ENCODE data around the gene NHLRC4. TPM values are rescaled to one million over a fixed set of nuclear protein-coding genes. Genes with fewer than 3 reads are reported as not detected.

The NHLRC4 gene
- total and polyA plus RNA-seq, 3 experiments from 2014 or later: 0.55 to 1.6 (median 0.59) TPM

- Histone ChIP-seq H3K27ac (ENCODE audit: low read depth, low read length) (no peak overlapping the region), H3K4me3 (ENCODE audit: low read length) (peak overlapping the region; percentile 63), H3K4me1 (ENCODE audit: insufficient read depth, low read length) (peaks cover 26% of the 10 kb centered on the region), H3K36me3 (ENCODE audit: insufficient read depth, low read length) (no peaks in the 10 kb centered on the region), H3K9me3 (ENCODE audit: low read length) (no peaks in the 10 kb centered on the region), H3K27me3 (ENCODE audit: insufficient read depth, low read length, poor library complexity, severe bottlenecking) (no peaks in the 10 kb centered on the region)
- CTCF ChIA-PET: no interaction called here
- Mint-ChIP-seq H3K27ac (peak overlapping the region in 6 of 8 donors; percentile 80 to 92 (median 84)), H3K4me1 (peaks cover 30 to 60% (median 32%) of the 10 kb centered on the region in 3 donors), H3K4me3 (peak overlapping the region; percentile 83 to 96 (median 90)), H3K36me3 (peaks cover 0 to 26% (median 0%) of the 10 kb centered on the region in 3 donors), H3K9me3 (no peaks in the 10 kb centered on the region), H3K27me3 (peaks cover 0 to 1% of the 10 kb centered on the region in 2 donors)
- POLR2A ChIA-PET: no interaction called here
- no peak for DNase-seq
Observed at GRCh38 chr16:591231-591630, 24.4 kb downstream of the NHLRC4 start.

- no peaks in the 10 kb centered on the region for H3K36me3 ChIP-seq (ENCODE audit: insufficient read depth, low read length)
- Mint-ChIP-seq H3K4me3 (peak overlapping the region; percentile 32 to 96 (median 86)), H3K9me3 (no peaks in the 10 kb centered on the region), H3K4me1 (peaks cover 30 to 64% (median 33%) of the 10 kb centered on the region in 3 donors), H3K27me3 (peaks cover 0 to 1% of the 10 kb centered on the region in 2 donors), H3K27ac (peak overlapping the region in 2 of 8 donors; percentile 90 to 92), H3K36me3 (peaks cover 0 to 33% (median 0%) of the 10 kb centered on the region in 3 donors)
- H3K9me3 ChIP-seq (ENCODE audit: low read length): no peaks in the 10 kb centered on the region
- CTCF ChIA-PET: no interaction called here
- DNase-seq: no peak
- no peak overlapping the region for H3K4me3 ChIP-seq (ENCODE audit: low read length)
- peaks cover 24% of the 10 kb centered on the region for H3K4me1 ChIP-seq (ENCODE audit: insufficient read depth, low read length)
- POLR2A ChIA-PET: no interaction called here
- H3K27me3 ChIP-seq (ENCODE audit: insufficient read depth, low read length, poor library complexity, severe bottlenecking): no peaks in the 10 kb centered on the region
- H3K27ac ChIP-seq (ENCODE audit: low read depth, low read length): no peak overlapping the region
Observed at GRCh38 chr16:591892-592517, 25.2 kb downstream of the NHLRC4 start.

GRCh38 chr16:592518-593306 is 25.9 kb downstream of the NHLRC4 start:
- Mint-ChIP-seq H3K4me3 (peak overlapping the region in 3 of 7 donors; percentile 20 to 48 (median 45)), H3K27me3 (peaks cover 0 to 1% of the 10 kb centered on the region in 2 donors), H3K4me1 (peaks cover 30 to 62% (median 31%) of the 10 kb centered on the region in 3 donors), H3K27ac (peak overlapping the region in 2 of 8 donors; percentile 73 to 92), H3K36me3 (peaks cover 0 to 33% (median 0%) of the 10 kb centered on the region in 3 donors), H3K9me3 (no peaks in the 10 kb centered on the region)
- peaks cover 17% of the 10 kb centered on the region for H3K4me1 ChIP-seq (ENCODE audit: insufficient read depth, low read length)
- no peaks in the 10 kb centered on the region for H3K9me3 ChIP-seq (ENCODE audit: low read length)
- DNase-seq: no peak
- H3K27ac ChIP-seq (ENCODE audit: low read depth, low read length): no peak overlapping the region
- no peaks in the 10 kb centered on the region for H3K36me3 ChIP-seq (ENCODE audit: insufficient read depth, low read length)
- H3K27me3 ChIP-seq (ENCODE audit: insufficient read depth, low read length, poor library complexity, severe bottlenecking): no peaks in the 10 kb centered on the region
- ChIA-PET CTCF (interaction anchor here (1.1 kb wide), 1 partner anchor 75 kb away, joined by 3 read pairs; the partner anchor contains the start of gene RHOT2), POLR2A (no interaction called here)
- no peak overlapping the region for H3K4me3 ChIP-seq (ENCODE audit: low read length)

GRCh38 chr16:593406-593805 is 26.6 kb downstream of the NHLRC4 start:
- no peaks in the 10 kb centered on the region for H3K9me3 ChIP-seq (ENCODE audit: low read length)
- Mint-ChIP-seq H3K9me3 (no peaks in the 10 kb centered on the region), H3K36me3 (peaks cover 0 to 33% (median 0%) of the 10 kb centered on the region in 3 donors), H3K27me3 (peaks cover 0 to 1% of the 10 kb centered on the region in 2 donors), H3K4me3 (peak overlapping the region in 3 of 7 donors; percentile 45 to 83 (median 51)), H3K4me1 (peaks cover 29 to 56% (median 30%) of the 10 kb centered on the region in 3 donors), H3K27ac (peak overlapping the region in 3 of 8 donors; percentile 61 to 71 (median 68))
- H3K4me1 ChIP-seq (ENCODE audit: insufficient read depth, low read length): peaks cover 10% of the 10 kb centered on the region
- no peak overlapping the region for H3K27ac ChIP-seq (ENCODE audit: low read depth, low read length)
- no peak overlapping the region for H3K4me3 ChIP-seq (ENCODE audit: low read length)
- no peaks in the 10 kb centered on the region for H3K36me3 ChIP-seq (ENCODE audit: insufficient read depth, low read length)
- DNase-seq: no peak
- CTCF ChIA-PET: interaction anchor here (1.1 kb wide), 1 partner anchor 74 kb away, joined by 3 read pairs; the partner anchor contains the start of gene RHOT2
- POLR2A ChIA-PET: no interaction called here
- no peaks in the 10 kb centered on the region for H3K27me3 ChIP-seq (ENCODE audit: insufficient read depth, low read length, poor library complexity, severe bottlenecking)

GRCh38 chr16:593807-594206 is 27.0 kb downstream of the NHLRC4 start:
- Histone ChIP-seq H3K36me3 (ENCODE audit: insufficient read depth, low read length) (no peaks in the 10 kb centered on the region), H3K4me3 (ENCODE audit: low read length) (no peak overlapping the region), H3K27me3 (ENCODE audit: insufficient read depth, low read length, poor library complexity, severe bottlenecking) (no peaks in the 10 kb centered on the region), H3K27ac (ENCODE audit: low read depth, low read length) (no peak overlapping the region), H3K4me1 (ENCODE audit: insufficient read depth, low read length) (peaks cover 9% of the 10 kb centered on the region), H3K9me3 (ENCODE audit: low read length) (no peaks in the 10 kb centered on the region)
- no peaks in the 10 kb centered on the region for H3K27me3 Mint-ChIP-seq
- DNase-seq: no peak
- H3K9me3 Mint-ChIP-seq: no peaks in the 10 kb centered on the region
- H3K27ac Mint-ChIP-seq: peak overlapping the region in 2 of 8 donors; percentile 61 to 71
- POLR2A ChIA-PET: interaction anchor here (0.6 kb wide), 1 partner anchor 9 kb away, joined by 3 read pairs; no protein-coding TSS in a partner anchor
- peak overlapping the region in 2 of 7 donors; percentile 51 to 83 for H3K4me3 Mint-ChIP-seq
- peaks cover 26 to 52% (median 30%) of the 10 kb centered on the region in 3 donors for H3K4me1 Mint-ChIP-seq
- peaks cover 0 to 34% (median 0%) of the 10 kb centered on the region in 3 donors for H3K36me3 Mint-ChIP-seq
- CTCF ChIA-PET: interaction anchor here (1.1 kb wide), 1 partner anchor 74 kb away, joined by 3 read pairs; the partner anchor contains the start of gene RHOT2

- peak overlapping the region in 1 of 8 donors; percentile 67 for H3K27ac Mint-ChIP-seq
- peaks cover 26 to 49% (median 30%) of the 10 kb centered on the region in 3 donors for H3K4me1 Mint-ChIP-seq
- H3K36me3 ChIP-seq (ENCODE audit: insufficient read depth, low read length): no peaks in the 10 kb centered on the region
- no peak overlapping the region for H3K27ac ChIP-seq (ENCODE audit: low read depth, low read length)
- H3K9me3 ChIP-seq (ENCODE audit: low read length): no peaks in the 10 kb centered on the region
- no peak for DNase-seq
- H3K9me3 Mint-ChIP-seq: no peaks in the 10 kb centered on the region
- H3K4me1 ChIP-seq (ENCODE audit: insufficient read depth, low read length): peaks cover 9% of the 10 kb centered on the region
- no peaks in the 10 kb centered on the region for H3K27me3 Mint-ChIP-seq
- no peak overlapping the region for H3K4me3 ChIP-seq (ENCODE audit: low read length)
- ChIA-PET POLR2A (interaction anchor here (0.8 kb wide), 1 partner anchor 42 kb away, joined by 10 read pairs; the partner anchor contains the start of gene METTL26), CTCF (interaction anchor here (1.1 kb wide), 1 partner anchor 15 kb away, joined by 3 read pairs; no protein-coding TSS in a partner anchor)
- H3K36me3 Mint-ChIP-seq: peaks cover 0 to 27% (median 0%) of the 10 kb centered on the region in 3 donors
- no peaks in the 10 kb centered on the region for H3K27me3 ChIP-seq (ENCODE audit: insufficient read depth, low read length, poor library complexity, severe bottlenecking)
- no peak overlapping the region for H3K4me3 Mint-ChIP-seq
Observed at GRCh38 chr16:595094-595528, 28.3 kb downstream of the NHLRC4 start.

GRCh38 chr16:595942-596735 is 29.3 kb downstream of the NHLRC4 start:
- DNase-seq: no peak
- Histone ChIP-seq H3K36me3 (ENCODE audit: insufficient read depth, low read length) (no peaks in the 10 kb centered on the region), H3K4me1 (ENCODE audit: insufficient read depth, low read length) (peaks cover 1% of the 10 kb centered on the region), H3K9me3 (ENCODE audit: low read length) (no peaks in the 10 kb centered on the region), H3K27ac (ENCODE audit: low read depth, low read length) (no peak overlapping the region), H3K4me3 (ENCODE audit: low read length) (no peak overlapping the region), H3K27me3 (ENCODE audit: insufficient read depth, low read length, poor library complexity, severe bottlenecking) (no peaks in the 10 kb centered on the region)
- Mint-ChIP-seq H3K36me3 (peaks cover 0 to 28% (median 0%) of the 10 kb centered on the region in 3 donors), H3K4me3 (peak overlapping the region in 1 of 7 donors; percentile 28), H3K4me1 (peaks cover 20 to 41% (median 22%) of the 10 kb centered on the region in 3 donors), H3K27ac (peak overlapping the region in 2 of 8 donors; percentile 14 to 44), H3K27me3 (no peaks in the 10 kb centered on the region), H3K9me3 (no peaks in the 10 kb centered on the region)
- ChIA-PET POLR2A (interaction anchor here (0.8 kb wide), 1 partner anchor 40 kb away, joined by 10 read pairs; the partner anchor contains the start of gene METTL26), CTCF (interaction anchor here (1.1 kb wide), 1 partner anchor 14 kb away, joined by 3 read pairs; no protein-coding TSS in a partner anchor)
